HUES64 (cell line): Measurements from ENCODE around the gene KCNJ9. TPM values are rescaled to one million over a fixed set of nuclear protein-coding genes. Genes with fewer than 3 reads are reported as not detected.
"Not testable (repeated sequence)": the region's sequence is repeated elsewhere in the genome, so short reads cannot be mapped to it uniquely, and the experiment has no call there.

Experiments used
- H3K27ac ChIP-seq: 2 replicates; pipeline ENCODE4 v1.7.0; 2013; ENCODE audit warnings: low read depth, low read length, inconsistent platforms
- H3K27me3 ChIP-seq: 2 replicates; pipeline ENCODE4 v1.6.1; 2013; ENCODE audit warnings: mild to moderate bottlenecking, low read length; ENCODE audit not compliant: insufficient read depth
- H3K36me3 ChIP-seq: 2 replicates; pipeline ENCODE4 v1.6.1; 2013; ENCODE audit warnings: mild to moderate bottlenecking, low read length; ENCODE audit not compliant: insufficient read depth
- H3K4me1 ChIP-seq: 2 replicates; pipeline ENCODE4 v1.6.1; 2013; ENCODE audit warnings: mild to moderate bottlenecking, low read length, moderate library complexity; ENCODE audit not compliant: insufficient read depth
- H3K4me3 ChIP-seq: 2 replicates; pipeline ENCODE4 v1.5.1; 2013; ENCODE audit warnings: mild to moderate bottlenecking, low read length, moderate library complexity
- H3K9ac ChIP-seq: 2 replicates; pipeline ENCODE4 v1.6.1; 2013; ENCODE audit warnings: mild to moderate bottlenecking, low read depth, low read length
- H3K9me3 ChIP-seq: 2 replicates; pipeline ENCODE4 v1.6.1; 2013; ENCODE audit warnings: low read depth, low read length; ENCODE audit not compliant: insufficient read depth
- WGBS: fragments of 150-250, 120-280 bp; methylation state at CpG from one replicate; pipeline ENCODE4 v1.1.7; 2013; ENCODE audit warnings: missing lambda C conversion rate; 5-methylcytosine and 5-hydroxymethylcytosine counted together
- polyA plus RNA-seq, 2 experiments: library from polyadenylated mRNA; stranded (reverse); fragments of 50-300 nt; gene quantifications; one replicate each; pipeline ENCODE4 v1.2.3, GENCODE V29; 2013

KCNJ9 gene
- 0.05 TPM for polyA plus RNA-seq (2013, experiment 1 of 2)
- polyA plus RNA-seq (2013, experiment 2 of 2) = 0.13 TPM

DNA sequence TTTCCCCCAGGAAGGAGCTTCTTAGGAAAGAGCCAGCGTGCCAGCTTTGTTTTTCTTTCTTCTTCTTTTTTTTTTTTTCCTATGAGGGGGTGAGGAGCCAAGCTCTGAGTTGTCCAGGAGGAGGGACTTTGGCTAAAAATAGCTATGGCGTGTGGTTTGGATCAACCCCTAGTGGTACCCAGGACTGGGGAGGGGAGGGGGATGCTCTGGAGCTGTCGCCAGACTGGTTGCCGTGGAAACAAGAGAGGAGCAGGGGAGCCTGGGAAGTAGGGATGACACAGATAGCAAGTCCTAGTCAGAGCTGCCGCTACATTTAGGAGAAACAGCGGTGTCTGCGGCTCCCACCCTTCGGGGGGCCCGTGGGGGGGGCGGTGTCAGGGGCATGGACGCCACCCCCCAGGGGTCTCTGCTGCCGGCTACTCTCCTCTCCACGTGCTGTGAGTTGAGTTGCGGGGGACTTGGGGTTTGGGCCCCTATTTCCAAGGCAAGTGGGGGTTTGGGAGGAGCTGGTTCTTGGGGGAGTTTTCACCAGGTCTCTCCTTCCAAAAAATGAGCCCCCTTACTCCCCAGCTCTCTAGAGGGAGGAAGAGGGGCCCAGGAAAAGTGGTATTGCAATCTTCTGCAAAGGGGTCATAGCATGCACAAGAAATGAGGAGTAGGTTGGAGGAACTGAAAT, at the start of gene KCNJ9:
Gene KCNJ9, plus strand, starts transcription at position 278 of the 676 bp plus-strand sequence. CDS start 2,493 bp downstream, outside the sequence.
- Histone ChIP-seq H3K9me3 (no peaks in the 10 kb centered on the region), H3K9ac (no peak within 1 kb of the TSS), H3K4me1 (0 out of 2 replicates have a peak, but pooled peaks cover 3% of the 10 kb centered on the region), H3K36me3 (no peaks in the 10 kb centered on the region), H3K4me3 (no peak within 1 kb of the TSS), H3K27me3 (peaks cover 75% of the 10 kb centered on the region), H3K27ac (no peak within 1 kb of the TSS)
- WGBS = 34% methylated on average over 11 of the region's 14 CpGs

DNA sequence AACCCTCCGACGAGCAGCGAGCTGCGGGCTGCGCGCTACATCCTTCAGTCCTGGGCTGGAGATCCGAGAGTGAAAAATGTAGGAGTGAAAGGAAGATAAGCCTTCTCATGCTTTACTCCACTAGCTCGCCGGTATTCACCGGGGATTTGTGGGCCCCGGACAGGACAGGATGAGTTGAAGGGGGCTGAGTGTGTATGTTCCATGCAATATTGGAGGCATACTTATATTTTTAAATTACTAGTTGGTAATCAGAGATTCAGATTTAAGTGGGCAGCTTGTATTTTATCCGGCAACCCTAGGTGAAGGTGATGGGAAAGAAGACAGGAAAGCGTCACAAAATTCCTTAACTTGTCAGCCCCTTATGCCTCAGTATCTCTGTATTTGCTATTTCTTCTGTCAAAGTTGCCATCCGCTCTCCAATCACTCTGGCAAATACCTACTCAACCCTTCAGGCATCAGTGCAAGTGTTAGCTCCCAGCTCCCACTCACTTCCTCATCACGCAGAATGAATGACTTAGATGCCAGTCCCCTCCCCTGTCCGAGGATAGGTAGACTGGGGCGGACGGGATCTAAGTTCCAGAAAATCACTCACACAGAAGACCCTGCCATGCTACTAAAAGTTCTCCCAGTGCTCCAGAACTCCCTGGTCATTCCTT, 49.0 kb upstream of the KCNJ9 start:
- Histone ChIP-seq H3K27me3 (peaks cover 27% of the 10 kb centered on the region), H3K27ac (no peak overlapping the region)
- 9% methylated on average over 18 of the region's 18 CpGs for WGBS

DNA sequence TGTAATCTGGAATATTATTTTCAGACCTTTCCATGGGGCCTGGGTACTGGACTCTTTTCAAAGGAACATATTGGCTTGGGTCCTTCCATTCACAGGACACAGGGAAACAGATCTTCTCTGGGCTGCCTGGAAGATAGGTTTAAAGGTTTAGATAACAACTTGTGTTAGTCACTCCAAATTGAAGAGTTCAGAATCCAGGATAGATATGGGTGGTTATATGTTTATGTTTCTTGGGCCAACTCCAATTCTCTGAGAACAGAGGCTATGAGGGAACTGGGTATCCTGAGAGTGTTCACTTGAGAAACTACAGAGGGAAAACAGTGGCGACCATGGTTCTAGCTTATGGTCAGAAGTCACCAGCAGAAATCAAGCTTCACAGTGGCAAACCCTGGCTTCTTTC, 40.9 kb upstream of the KCNJ9 start:
- WGBS = 84% methylated on average over 1 of the region's 1 CpG
- Histone ChIP-seq H3K4me3 (no peak overlapping the region), H3K27me3 (peaks cover 11% of the 10 kb centered on the region; the same call in 1 of the 2 replicates), H3K9ac (no peak overlapping the region), H3K27ac (no peak overlapping the region), H3K36me3 (no peaks in the 10 kb centered on the region), H3K9me3 (no peaks in the 10 kb centered on the region), H3K4me1 (no peaks in the 10 kb centered on the region)

More for the DNA sequence above, 49.0 kb upstream of the KCNJ9 start:
- peak overlapping the region; percentile 59 for H3K9ac ChIP-seq
- no peaks in the 10 kb centered on the region for H3K36me3 ChIP-seq
- H3K9me3 ChIP-seq = no peaks in the 10 kb centered on the region
- peaks cover 12% of the 10 kb centered on the region for H3K4me1 ChIP-seq
- peak overlapping the region; percentile 91 for H3K4me3 ChIP-seq

DNA sequence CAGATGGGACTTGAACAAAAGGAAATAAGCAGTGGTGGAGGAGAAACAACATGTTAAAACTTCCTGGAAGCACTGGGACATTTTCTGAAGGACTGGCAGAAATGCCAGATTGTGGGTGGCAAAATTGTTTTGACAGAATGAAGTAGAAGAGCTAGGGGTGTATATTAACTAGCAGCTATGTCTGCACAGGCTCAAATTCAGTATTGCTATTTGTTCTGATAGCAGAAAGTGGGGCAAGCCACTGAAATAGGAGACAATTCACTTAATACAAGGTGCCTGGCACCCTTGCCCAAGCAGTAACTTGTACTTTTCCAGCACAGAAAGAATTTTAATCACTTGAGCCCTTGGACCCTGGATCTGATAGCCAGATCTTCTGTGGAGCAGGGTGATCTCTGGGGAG, 37.8 kb upstream of the KCNJ9 start:
- Histone ChIP-seq H3K27ac (no peak overlapping the region), H3K4me1 (peaks cover 20% of the 10 kb centered on the region), H3K9ac (no peak overlapping the region), H3K27me3 (peaks cover 15% of the 10 kb centered on the region; the same call in 1 of the 2 replicates), H3K9me3 (no peaks in the 10 kb centered on the region), H3K36me3 (no peaks in the 10 kb centered on the region), H3K4me3 (no peak overlapping the region)

- H3K9ac ChIP-seq = no peak overlapping the region
- no peak overlapping the region for H3K4me3 ChIP-seq
- H3K27ac ChIP-seq = no peak overlapping the region
- 85% methylated on average over 2 of the region's 2 CpGs for WGBS
- no peaks in the 10 kb centered on the region for H3K9me3 ChIP-seq
- no peaks in the 10 kb centered on the region for H3K36me3 ChIP-seq
- H3K4me1 ChIP-seq = peaks cover 28% of the 10 kb centered on the region
- H3K27me3 ChIP-seq = peaks cover 12% of the 10 kb centered on the region; the same call in 1 of the 2 replicates
Observed at GRCh38 chr1:160045653-160046052, 35.7 kb upstream of the KCNJ9 start.

DNA sequence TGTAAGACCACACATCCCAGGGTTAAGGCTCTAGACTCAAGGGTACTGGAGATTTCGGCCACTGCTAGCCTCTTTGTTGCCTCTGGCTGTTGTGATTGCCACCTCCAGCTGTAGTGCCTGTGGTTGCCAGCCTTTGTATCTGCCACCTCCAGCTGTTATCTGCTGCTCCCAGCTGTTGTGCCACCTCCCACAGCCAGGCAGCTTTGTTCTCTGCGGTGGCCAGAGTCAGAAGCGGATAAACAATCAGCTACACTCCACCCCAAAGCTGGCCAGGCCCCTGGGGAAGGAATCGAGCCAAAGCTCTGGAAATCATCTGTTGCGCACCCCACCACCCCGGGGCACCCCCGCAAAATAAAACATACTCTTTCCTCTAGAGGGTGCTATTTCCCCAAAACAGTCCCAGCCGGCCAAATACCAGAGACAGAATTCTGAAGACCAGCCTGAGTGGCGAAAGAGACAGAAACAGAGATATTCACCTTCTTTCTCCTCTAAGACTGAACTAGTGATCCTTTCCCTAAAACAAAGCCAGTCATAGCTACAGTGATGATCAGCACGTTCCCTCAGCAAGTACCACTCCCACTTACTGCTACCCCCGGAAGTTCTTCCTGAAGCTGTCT, 34.7 kb upstream of the KCNJ9 start:
- WGBS = 14% methylated on average over 11 of the region's 11 CpGs

GRCh38 chr1:160047111-160047991, 34.0 kb upstream of the KCNJ9 start:
- WGBS = 81% methylated on average over 9 of the region's 9 CpGs
- no peaks in the 10 kb centered on the region for H3K9me3 ChIP-seq
- no peak overlapping the region for H3K9ac ChIP-seq
- H3K27me3 ChIP-seq = peaks cover 12% of the 10 kb centered on the region; the same call in 1 of the 2 replicates
- H3K4me1 ChIP-seq = peaks cover 28% of the 10 kb centered on the region
- no peaks in the 10 kb centered on the region for H3K36me3 ChIP-seq
- no peak overlapping the region for H3K4me3 ChIP-seq
- H3K27ac ChIP-seq = no peak overlapping the region

More for the DNA sequence above, 34.7 kb upstream of the KCNJ9 start:
- Histone ChIP-seq H3K4me1 (peaks cover 28% of the 10 kb centered on the region), H3K27me3 (peaks cover 12% of the 10 kb centered on the region; the same call in 1 of the 2 replicates), H3K4me3 (peak overlapping the region; percentile 20; the same call in 1 of the 2 replicates), H3K9ac (no peak overlapping the region), H3K27ac (no peak overlapping the region), H3K9me3 (no peaks in the 10 kb centered on the region), H3K36me3 (no peaks in the 10 kb centered on the region)

- Histone ChIP-seq H3K4me1 (peaks cover 28% of the 10 kb centered on the region), H3K9me3 (no peaks in the 10 kb centered on the region), H3K27me3 (peaks cover 12% of the 10 kb centered on the region; the same call in 1 of the 2 replicates), H3K27ac (no peak overlapping the region), H3K36me3 (no peaks in the 10 kb centered on the region), H3K9ac (no peak overlapping the region), H3K4me3 (no peak overlapping the region)
Observed at GRCh38 chr1:160048335-160048734, 33.0 kb upstream of the KCNJ9 start.

GRCh38 chr1:160049101-160049500, 32.2 kb upstream of the KCNJ9 start:
- no peak overlapping the region for H3K4me3 ChIP-seq
- H3K36me3 ChIP-seq = no peaks in the 10 kb centered on the region
- 85% methylated on average over 3 of the region's 3 CpGs for WGBS
- H3K9ac ChIP-seq = no peak overlapping the region
- peaks cover 13% of the 10 kb centered on the region for H3K27me3 ChIP-seq
- H3K4me1 ChIP-seq = peaks cover 28% of the 10 kb centered on the region
- H3K9me3 ChIP-seq = no peaks in the 10 kb centered on the region
- no peak overlapping the region for H3K27ac ChIP-seq

DNA sequence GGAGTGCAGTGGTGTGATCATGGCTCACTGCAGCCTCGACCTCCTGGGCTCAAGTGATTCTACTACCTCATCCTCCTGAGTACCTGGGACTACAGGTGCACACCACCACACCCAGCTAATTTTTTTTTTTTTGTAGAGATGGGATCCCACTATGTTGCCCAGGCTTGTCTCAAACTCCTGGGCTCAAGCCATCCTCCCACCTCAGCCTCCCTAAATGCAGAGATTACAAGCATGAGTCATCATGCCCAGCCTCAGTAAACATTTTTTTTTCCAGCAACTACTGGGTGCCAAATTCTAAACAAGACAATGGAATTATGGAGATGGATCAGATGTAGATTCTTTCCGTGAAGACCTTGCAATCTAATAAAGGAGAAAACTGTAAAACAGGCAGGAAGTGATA, 31.2 kb upstream of the KCNJ9 start:
- Histone ChIP-seq H3K27me3 (peaks cover 16% of the 10 kb centered on the region), H3K4me1 (peaks cover 28% of the 10 kb centered on the region)
- H3K9me3 ChIP-seq, H3K9ac ChIP-seq, H3K36me3 ChIP-seq, H3K4me3 ChIP-seq, H3K27ac ChIP-seq: not testable (repeated sequence)
- 86% methylated on average over 2 of the region's 2 CpGs for WGBS
